Activated CD4-positive, CD25-positive, alpha-beta regulatory T cell (primary cell): ENCODE data around the gene PTGR2.
"Not testable (repeated sequence)": the region's sequence is repeated elsewhere in the genome, so short reads cannot be mapped to it uniquely, and the experiment has no call there.

Source experiments
- DNase-seq, 4 experiments: peaks; one replicate each; lab custom pipeline; 2025; lab: John Stamatoyannopoulos, UW

PTGR2 gene

GRCh38 chr14:73886449-73887317 is 35.1 kb downstream of the PTGR2 start, which contains the start of gene ZNF410:
ZNF410 (plus strand) TSS chr14:73886859; CDS start chr14:73892176, 5,317 bp downstream.
- peak; percentile 69 to 81 (median 74) for DNase-seq

GRCh38 chr14:73887318-73887616 is 35.6 kb downstream of the PTGR2 start:
- no peak for DNase-seq

GRCh38 chr14:73887694-73888459 is 36.2 kb downstream of the PTGR2 start:
- DNase-seq: no peak

- DNase-seq: no peak
Observed at GRCh38 chr14:73888460-73888725, 36.8 kb downstream of the PTGR2 start.

GRCh38 chr14:73888971-73889370 is 37.3 kb downstream of the PTGR2 start:
- no peak for DNase-seq

GRCh38 chr14:73889376-73889775 is 37.7 kb downstream of the PTGR2 start:
- no peak for DNase-seq

- DNase-seq: not testable (repeated sequence)
Observed at GRCh38 chr14:73894180-73894687, 42.6 kb downstream of the PTGR2 start.

GRCh38 chr14:73895939-73896338 is 44.3 kb downstream of the PTGR2 start:
- no peak for DNase-seq

GRCh38 chr14:73896521-73896920 is 44.9 kb downstream of the PTGR2 start:
- no peak for DNase-seq

GRCh38 chr14:73903028-73903427 is 51.4 kb downstream of the PTGR2 start:
- no peak for DNase-seq

GRCh38 chr14:73909681-73910080 is 58.0 kb downstream of the PTGR2 start:
- DNase-seq: no peak

- no peak for DNase-seq
Observed at GRCh38 chr14:73913256-73913655, 61.6 kb downstream of the PTGR2 start.

GRCh38 chr14:73916324-73916723 is 64.7 kb downstream of the PTGR2 start:
- no peak for DNase-seq

GRCh38 chr14:73919457-73919856 is 67.8 kb downstream of the PTGR2 start:
- DNase-seq: not testable (repeated sequence)

GRCh38 chr14:73924337-73924736 is 72.7 kb downstream of the PTGR2 start:
- DNase-seq: no peak
